Calu3 (cell line): ENCODE results near the gene ABCA4. TPM values are rescaled to one million over a fixed set of nuclear protein-coding genes. Genes with fewer than 3 reads are reported as not detected.

ENCODE experiments used
- BruUV-seq: library from RNA; stranded (reverse); fragments of 400-500 nt; replicated peaks from 2 replicates; lab custom pipeline; 2021; lab: Mats Ljungman, UMichigan
- CTCF ChIA-PET: fragments of 300-600 bp; sonication (Branson Sonifier 250); formaldehyde crosslinking; loops from one replicate; lab custom pipeline; 2022; ENCODE audit warnings: antibody characterized with exemption; lab: Charles Lee
- DNase-seq: peaks from one replicate; pipeline ENCODE4 v3.0.0; 2022
- H3K27ac Mint-ChIP-seq: one replicate; pipeline ENCODE4 v1.8.0; 2022; ENCODE audit warnings: mixed read lengths; ENCODE audit not compliant: unreplicated experiment
- H3K27me3 Mint-ChIP-seq: one replicate; pipeline ENCODE4 v1.8.0; 2022; ENCODE audit warnings: mixed read lengths; ENCODE audit not compliant: unreplicated experiment
- H3K36me3 Mint-ChIP-seq: one replicate; pipeline ENCODE4 v1.8.0; 2022; ENCODE audit warnings: mild to moderate bottlenecking, moderate library complexity, mixed read lengths; ENCODE audit not compliant: insufficient read depth, unreplicated experiment
- H3K4me1 Mint-ChIP-seq: one replicate; pipeline ENCODE4 v1.8.0; 2022; ENCODE audit warnings: mild to moderate bottlenecking, low read depth, mixed read lengths; ENCODE audit not compliant: unreplicated experiment
- H3K4me3 Mint-ChIP-seq: one replicate; pipeline ENCODE4 v1.8.0; 2022; ENCODE audit warnings: mild to moderate bottlenecking, low read depth, moderate library complexity, mixed read lengths; ENCODE audit not compliant: unreplicated experiment
- H3K9me3 Mint-ChIP-seq: one replicate; pipeline ENCODE4 v1.8.0; 2022; ENCODE audit warnings: low read depth, mixed read lengths; ENCODE audit not compliant: unreplicated experiment
- intact Hi-C: fragments of 100-400 bp; cut with micrococcal nuclease; formaldehyde crosslinking; loops from one replicate; pipeline ENCODE4 v1.10.0; 2022; ENCODE audit not compliant: unreplicated experiment
- total RNA-seq: library from RNA; stranded (reverse); gene quantifications from 2 replicates; pipeline ENCODE4 v1.2.3, GENCODE V29; 2022
- TF ChIP-seq, protein P1 (sequence below): fragments of 200-600 bp; IDR thresholded peaks from one replicate; pipeline ENCODE4 v1.8.0; 2022; ENCODE audit warnings: antibody characterized with exemption; ENCODE audit not compliant: unreplicated experiment

The ABCA4 gene
- total RNA-seq, 1 experiment from 2014 or later: 0.31 TPM

DNA sequence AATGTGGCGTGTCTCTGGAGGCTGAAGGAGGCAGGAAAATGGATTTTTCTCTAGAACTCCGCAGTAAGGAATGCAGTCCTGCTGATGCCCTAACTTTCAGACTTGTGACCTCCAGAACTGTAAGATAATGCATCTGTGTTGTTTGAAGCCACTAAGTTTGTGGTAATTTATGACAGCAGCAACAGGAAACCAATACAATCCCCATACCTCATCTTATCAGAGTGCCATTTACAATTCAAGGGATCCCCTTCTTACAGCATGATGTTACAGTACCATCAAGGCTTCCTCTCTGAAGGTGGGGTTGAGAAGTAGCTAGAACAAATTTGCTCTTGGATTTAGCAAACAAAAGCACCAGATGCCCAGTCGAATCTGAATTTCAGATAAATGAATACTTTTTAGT lies 21.6 kb downstream of the ABCA4 start:
- no peak for DNase-seq
- Mint-ChIP-seq H3K27me3 (no peaks in the 10 kb centered on the region), H3K27ac (no peak overlapping the region), H3K4me1 (peaks cover under 1% of the 10 kb centered on the region), H3K36me3 (no peaks in the 10 kb centered on the region), H3K4me3 (no peak overlapping the region), H3K9me3 (no peaks in the 10 kb centered on the region)
- no TSS peak for BruUV-seq
- intact Hi-C loops: no loop called here
- TF ChIP-seq, protein P1, sequence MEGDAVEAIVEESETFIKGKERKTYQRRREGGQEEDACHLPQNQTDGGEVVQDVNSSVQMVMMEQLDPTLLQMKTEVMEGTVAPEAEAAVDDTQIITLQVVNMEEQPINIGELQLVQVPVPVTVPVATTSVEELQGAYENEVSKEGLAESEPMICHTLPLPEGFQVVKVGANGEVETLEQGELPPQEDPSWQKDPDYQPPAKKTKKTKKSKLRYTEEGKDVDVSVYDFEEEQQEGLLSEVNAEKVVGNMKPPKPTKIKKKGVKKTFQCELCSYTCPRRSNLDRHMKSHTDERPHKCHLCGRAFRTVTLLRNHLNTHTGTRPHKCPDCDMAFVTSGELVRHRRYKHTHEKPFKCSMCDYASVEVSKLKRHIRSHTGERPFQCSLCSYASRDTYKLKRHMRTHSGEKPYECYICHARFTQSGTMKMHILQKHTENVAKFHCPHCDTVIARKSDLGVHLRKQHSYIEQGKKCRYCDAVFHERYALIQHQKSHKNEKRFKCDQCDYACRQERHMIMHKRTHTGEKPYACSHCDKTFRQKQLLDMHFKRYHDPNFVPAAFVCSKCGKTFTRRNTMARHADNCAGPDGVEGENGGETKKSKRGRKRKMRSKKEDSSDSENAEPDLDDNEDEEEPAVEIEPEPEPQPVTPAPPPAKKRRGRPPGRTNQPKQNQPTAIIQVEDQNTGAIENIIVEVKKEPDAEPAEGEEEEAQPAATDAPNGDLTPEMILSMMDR: no peak
- CTCF ChIA-PET: interaction anchor here (1.2 kb wide), 1 partner anchor 8 kb away, joined by 4 read pairs; no protein-coding TSS in a partner anchor

DNA sequence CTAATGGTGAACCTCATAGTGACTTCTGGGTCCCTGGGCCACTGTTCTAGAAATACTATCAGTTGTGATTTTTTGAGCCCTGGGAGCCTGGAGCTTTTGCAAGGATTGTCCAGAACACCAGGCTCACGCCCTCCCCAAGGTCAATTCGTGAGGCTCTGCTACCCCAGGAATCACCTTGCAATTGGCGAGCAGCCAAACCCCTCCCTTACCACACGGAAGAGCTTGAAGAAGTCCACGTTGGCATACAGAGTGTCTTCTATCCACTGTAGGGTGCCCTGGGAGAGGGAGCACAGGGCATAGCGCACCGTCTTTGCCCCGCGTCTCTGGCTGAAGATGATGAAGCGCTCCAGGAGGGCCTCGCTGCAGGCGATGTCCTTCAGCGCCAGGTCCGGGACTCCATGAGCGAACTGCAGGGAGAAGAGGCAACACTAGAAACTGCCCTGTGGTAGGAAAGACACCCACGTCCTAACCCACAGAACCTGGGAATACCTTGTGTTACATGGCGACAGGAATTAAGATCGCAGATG lies 22.3 kb downstream of the ABCA4 start:
- H3K4me3 Mint-ChIP-seq: no peak overlapping the region
- H3K36me3 Mint-ChIP-seq: no peaks in the 10 kb centered on the region
- H3K4me1 Mint-ChIP-seq: no peaks in the 10 kb centered on the region
- BruUV-seq: no TSS peak
- no peaks in the 10 kb centered on the region for H3K9me3 Mint-ChIP-seq
- intact Hi-C loops: no loop called here
- no peak for DNase-seq
- CTCF ChIA-PET: no interaction called here
- TF ChIP-seq, protein P1: no peak
- no peaks in the 10 kb centered on the region for H3K27me3 Mint-ChIP-seq
- H3K27ac Mint-ChIP-seq: no peak overlapping the region

DNA sequence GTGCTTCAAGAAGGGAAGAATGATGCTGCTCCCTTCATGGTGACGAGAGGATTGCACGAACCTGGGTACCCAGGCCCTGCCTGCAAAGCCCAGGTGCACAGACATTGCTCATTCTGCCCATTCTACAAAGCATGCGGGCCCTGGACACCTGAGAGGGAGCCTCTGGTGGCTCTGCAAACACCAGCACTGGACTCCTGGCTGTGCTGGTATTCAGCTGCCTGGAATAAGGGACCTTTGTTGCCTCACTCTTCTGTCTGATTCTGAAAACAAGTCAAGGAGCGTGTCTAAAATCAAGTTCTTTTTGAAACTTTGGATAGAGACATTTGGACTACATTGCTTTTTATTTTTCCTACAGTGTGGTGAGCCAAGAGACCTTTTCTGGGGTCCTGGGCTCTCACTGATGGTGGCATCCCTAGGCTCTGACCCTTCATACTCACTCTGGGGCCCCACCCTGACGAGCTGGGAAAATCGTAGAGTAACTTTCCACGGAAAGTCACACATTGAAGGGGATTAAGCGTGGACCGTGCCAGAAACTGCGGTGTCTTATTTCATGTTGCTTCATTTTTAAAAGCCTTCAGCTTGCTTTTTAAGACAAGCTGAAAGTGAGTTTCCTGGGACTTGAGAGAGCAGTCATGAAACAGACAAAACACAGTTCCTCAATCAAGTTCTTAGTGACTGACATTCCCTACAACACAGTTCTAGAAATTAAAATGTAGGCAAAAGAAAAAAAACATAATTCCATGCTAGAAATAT lies 24.0 kb downstream of the ABCA4 start:
- Mint-ChIP-seq H3K4me3 (no peak overlapping the region), H3K27me3 (no peaks in the 10 kb centered on the region), H3K27ac (no peak overlapping the region), H3K36me3 (no peaks in the 10 kb centered on the region), H3K9me3 (no peaks in the 10 kb centered on the region), H3K4me1 (no peaks in the 10 kb centered on the region)
- intact Hi-C loops: no loop called here
- CTCF ChIA-PET: no interaction called here
- BruUV-seq: no TSS peak
- TF ChIP-seq, protein P1: no peak
- DNase-seq: no peak

DNA sequence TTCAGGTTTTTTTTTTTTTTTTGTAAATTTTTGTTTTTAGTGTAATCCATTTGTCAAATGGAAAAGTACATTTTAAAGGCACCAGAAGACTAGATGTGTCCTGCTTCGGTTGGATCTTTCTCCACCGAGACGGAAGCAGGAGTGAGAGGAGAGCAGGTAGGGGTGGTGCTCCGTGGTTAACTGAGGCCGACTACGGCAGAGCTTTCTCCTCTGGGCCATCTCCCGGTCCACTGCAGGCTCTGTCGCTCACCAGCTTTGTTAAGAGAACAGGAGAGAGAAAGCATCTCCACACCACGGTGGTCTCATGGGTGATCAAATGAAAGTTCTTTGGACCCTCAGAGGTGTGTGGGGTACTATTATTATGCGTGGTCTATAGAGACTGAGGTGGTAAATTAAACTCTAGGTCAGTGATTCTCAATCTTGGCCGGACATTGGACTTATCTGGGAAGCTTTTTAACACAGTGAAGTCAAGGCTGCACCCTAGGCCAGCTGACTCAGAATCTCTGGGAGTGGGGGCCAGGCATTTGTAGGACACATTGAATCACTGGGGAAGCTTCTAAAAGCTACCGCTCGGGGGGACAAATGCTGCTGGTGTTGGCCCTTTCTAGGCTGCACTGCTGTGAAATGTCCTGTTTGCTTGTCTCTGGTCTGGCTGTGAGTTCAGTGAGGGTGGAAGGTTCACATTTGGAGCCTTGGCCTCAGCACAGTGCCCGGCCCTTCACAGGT lies 25.0 kb downstream of the ABCA4 start:
- H3K4me1 Mint-ChIP-seq: no peaks in the 10 kb centered on the region
- no peak overlapping the region for H3K27ac Mint-ChIP-seq
- TF ChIP-seq, protein P1: no peak
- intact Hi-C loops: no loop called here
- CTCF ChIA-PET: no interaction called here
- H3K9me3 Mint-ChIP-seq: no peaks in the 10 kb centered on the region
- no peak for DNase-seq
- no TSS peak for BruUV-seq
- no peaks in the 10 kb centered on the region for H3K36me3 Mint-ChIP-seq
- H3K27me3 Mint-ChIP-seq: no peaks in the 10 kb centered on the region
- H3K4me3 Mint-ChIP-seq: no peak overlapping the region
